ENCODE measurements around the gene MUC21.
"Not testable (repeated sequence)": the region's sequence is repeated elsewhere in the genome, so short reads cannot be mapped to it uniquely, and the experiment has no call there.

Gene MUC21

DNA sequence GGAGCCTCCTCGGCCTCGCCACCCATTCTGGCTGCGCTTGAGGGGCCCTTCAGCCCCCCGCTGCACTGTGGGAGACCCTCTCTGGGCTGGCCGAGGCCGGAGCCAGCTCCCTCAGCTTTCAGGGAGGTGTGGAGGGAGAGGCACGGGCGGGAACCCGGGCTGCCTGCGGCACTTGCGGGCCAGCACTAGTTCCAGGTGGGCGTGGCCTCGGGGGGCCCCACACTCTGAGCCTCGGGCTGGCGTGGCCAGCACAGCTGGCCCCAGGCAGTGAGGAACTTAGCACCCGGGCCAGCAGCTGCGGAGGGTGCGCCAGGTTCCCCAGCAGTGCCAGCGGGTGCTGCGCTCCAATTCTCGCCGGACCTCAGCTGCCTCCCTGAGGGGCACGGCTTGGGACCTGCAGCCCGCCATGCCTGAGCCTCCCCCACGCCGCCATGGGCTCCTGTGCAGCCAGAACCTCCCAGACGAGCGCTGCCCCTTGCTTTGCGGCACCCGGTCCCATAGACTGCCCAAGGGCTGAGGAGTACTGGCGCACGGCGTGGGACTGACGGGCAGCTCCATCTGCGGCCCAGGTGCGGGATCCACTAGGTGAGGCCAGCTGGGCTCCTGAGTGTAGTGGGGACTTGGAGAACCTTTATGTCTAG is 33.3 kb downstream of the MUC21 start:
- H3K27me3 Mint-ChIP-seq = peaks cover 4% of the 10 kb centered on the region
- H3K4me1 Mint-ChIP-seq = no peaks in the 10 kb centered on the region
- peaks cover 5% of the 10 kb centered on the region for H3K36me3 Mint-ChIP-seq
- no peaks in the 10 kb centered on the region for H3K9me3 Mint-ChIP-seq
- H3K27ac Mint-ChIP-seq = no peak overlapping the region
- H3K4me3 Mint-ChIP-seq = no peak overlapping the region

DNA sequence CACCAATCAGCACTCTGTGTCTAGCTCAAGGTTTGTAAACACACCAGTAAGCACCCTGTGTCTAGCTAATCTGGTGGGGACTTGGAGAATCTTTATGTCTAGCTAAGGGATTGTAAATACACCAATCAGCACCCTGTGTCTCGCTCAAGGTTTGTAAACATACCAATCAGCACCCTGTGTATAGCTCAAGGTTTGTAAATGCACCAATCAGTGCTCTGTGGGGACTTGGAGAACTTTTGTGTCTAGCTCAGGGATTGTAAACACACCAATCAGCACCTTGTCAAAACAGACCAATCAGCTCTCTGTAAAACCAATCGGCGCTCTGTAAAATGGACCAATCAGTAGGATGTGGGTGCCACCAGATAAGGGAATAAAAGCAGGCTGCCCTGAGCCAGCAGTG is 33.9 kb downstream of the MUC21 start:
- H3K27me3 Mint-ChIP-seq, H3K4me3 Mint-ChIP-seq, H3K4me1 Mint-ChIP-seq, H3K36me3 Mint-ChIP-seq, H3K9me3 Mint-ChIP-seq, H3K27ac Mint-ChIP-seq: not testable (repeated sequence)

DNA sequence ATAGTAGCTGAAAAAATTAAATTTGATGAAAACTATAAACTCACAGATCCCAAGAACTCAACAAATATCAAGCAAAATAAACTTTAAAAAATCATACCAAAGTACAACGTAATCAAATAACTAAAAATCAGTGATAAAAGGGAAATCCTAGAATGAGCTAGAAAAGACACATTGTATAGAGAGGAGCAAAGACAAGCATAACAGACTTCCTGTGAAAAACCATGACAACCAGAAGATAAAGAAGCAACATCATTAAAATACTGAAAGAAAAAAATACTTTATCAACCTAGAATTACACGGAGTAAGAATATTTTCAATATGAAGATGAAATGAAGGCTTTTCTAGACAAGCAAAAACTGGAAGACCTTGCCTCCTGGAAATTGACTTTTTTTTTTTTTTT is 36.5 kb downstream of the MUC21 start:
- Mint-ChIP-seq H3K4me1 (no peaks in the 10 kb centered on the region), H3K9me3 (no peaks in the 10 kb centered on the region), H3K27ac (no peak overlapping the region), H3K36me3 (peaks cover 4% of the 10 kb centered on the region), H3K27me3 (no peaks in the 10 kb centered on the region), H3K4me3 (no peak overlapping the region)

DNA sequence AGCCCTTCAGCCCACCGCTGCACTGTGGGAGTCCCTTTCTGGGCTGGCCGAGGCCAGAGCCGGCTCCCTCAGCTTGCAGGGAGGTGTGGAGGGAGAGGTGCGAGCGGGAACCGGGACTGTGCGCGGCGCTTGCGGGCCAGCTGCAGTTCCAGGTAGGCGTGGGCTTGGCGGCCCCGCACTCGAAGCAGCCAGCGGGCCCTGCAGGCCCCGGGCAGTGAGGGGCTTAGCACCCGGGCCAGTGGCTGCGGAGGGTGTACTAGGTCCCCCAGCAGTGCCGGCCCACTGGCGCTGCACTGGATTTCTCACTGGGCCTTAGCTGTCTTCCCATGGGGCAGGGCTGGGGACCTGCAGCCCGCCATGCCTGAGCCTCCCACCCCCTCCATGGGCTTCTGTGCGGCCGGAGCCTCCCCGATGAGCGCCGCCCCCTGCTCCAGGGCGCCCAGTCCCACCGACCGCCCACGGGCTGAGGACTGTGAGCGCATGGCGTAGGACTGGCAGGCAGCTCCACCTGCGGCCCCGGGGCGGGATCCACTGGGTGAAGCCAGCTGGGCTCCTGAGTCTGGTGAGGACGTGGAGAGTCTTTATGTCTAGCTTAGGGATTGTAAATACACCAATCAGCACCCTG is 37.2 kb downstream of the MUC21 start:
- H3K27me3 Mint-ChIP-seq, H3K36me3 Mint-ChIP-seq, H3K9me3 Mint-ChIP-seq, H3K27ac Mint-ChIP-seq, H3K4me3 Mint-ChIP-seq, H3K4me1 Mint-ChIP-seq: not testable (repeated sequence)

DNA sequence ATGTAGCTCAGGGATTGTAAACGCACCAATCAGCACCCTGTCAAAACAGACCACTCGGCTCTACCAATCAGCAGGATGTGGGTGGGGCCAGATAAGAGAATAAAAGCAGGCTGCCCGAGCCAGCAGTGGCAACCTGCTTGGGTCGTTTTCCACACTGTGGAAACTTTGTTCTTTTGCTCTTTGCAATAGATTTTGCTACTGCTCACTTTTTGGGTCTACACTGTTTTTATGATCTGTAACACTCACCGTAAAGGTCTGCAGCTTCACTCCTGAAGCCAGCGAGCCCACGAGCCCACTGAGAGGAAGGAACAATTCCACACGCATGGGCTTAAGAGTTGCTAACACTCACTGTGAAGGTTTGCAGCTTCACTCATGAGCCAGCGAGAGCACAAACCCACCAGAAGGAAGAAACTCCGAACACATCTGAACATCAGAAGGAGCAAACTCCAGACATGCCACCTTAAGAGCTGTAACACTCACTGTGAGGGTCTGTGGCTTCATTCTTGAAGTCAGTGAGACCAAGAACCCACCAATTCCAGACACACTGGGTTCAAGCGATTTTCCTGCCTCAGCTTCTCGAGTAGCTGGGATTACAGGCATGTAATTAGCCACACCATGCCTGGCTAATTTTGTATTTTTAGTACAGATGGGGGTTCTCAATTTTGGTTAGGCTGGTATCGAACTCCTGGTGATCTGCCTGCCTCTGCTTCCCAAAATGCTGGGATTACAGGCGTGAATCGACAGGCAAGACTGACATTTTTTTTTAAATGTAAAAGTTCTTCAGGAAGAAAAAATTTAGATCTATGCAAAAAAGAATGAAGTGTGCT is 38.4 kb downstream of the MUC21 start:
- not testable (repeated sequence) for H3K27me3 Mint-ChIP-seq, H3K4me3 Mint-ChIP-seq, H3K4me1 Mint-ChIP-seq, H3K36me3 Mint-ChIP-seq, H3K9me3 Mint-ChIP-seq, H3K27ac Mint-ChIP-seq

DNA sequence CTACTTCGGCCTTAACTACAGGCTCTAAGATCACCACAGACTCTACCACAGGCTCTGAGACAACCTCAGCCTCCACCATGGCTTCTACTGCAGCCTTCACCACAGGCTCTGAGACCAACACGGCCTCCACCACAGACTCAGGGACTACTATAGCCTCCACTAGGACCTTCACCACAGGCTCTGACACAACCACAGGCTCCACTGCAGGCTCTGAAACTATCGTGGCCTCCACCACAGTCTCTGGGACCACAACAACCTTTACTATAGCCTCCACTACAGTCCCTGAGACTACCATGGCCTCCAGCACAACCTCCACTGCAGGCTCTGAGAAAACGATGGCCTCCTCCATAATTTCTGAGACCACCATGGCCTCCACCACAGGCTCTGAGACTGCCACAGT is 42.1 kb downstream of the MUC21 start:
- H3K27ac Mint-ChIP-seq = no peak overlapping the region

DNA sequence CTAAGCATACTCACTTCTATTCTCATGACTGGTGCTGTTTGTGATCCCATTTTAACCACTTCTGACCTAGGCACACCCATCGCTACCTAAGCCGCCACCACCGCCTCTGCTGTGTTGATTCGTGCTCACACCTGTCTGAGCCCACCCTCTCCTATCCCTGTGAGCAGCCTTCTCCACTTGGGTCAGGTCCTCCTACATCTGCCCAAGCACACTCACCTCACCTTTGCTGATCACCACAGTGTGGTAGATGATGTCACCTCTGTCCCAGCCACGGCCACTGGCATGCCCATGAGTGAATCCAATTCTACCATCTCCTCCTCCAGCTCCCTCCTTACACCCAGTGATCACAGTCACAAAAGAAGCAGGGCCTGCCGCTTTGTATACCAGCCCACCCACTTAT is 47.6 kb downstream of the MUC21 start:
- Mint-ChIP-seq H3K9me3 (no peaks in the 10 kb centered on the region), H3K27ac (no peak overlapping the region), H3K4me1 (no peaks in the 10 kb centered on the region), H3K4me3 (no peak overlapping the region), H3K27me3 (no peaks in the 10 kb centered on the region), H3K36me3 (no peaks in the 10 kb centered on the region)

More for the DNA sequence above, 42.1 kb downstream of the MUC21 start:
- Mint-ChIP-seq H3K4me3 (no peak overlapping the region), H3K9me3 (no peaks in the 10 kb centered on the region), H3K4me1 (no peaks in the 10 kb centered on the region), H3K27me3 (no peaks in the 10 kb centered on the region), H3K36me3 (no peaks in the 10 kb centered on the region)

DNA sequence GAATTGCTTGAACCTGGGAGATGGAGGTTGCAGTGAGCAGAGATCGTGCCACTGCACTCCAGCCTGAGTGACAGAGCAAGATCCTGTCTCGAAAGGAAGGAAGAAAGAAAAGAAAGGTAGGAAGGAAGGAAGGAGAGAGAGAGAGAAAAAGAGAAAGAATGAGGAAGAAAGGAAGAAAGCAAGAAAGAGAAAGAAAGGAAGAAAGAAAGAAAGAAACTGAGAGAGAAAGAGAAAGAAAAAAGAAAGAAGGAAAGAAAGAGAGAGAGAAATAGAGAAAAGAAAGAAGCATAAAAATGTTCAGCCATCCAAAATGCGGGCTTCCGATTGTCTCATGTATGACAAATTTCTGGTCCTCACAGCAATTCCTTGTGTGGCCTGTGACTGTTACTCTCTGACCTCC is 49.6 kb downstream of the MUC21 start:
- no peaks in the 10 kb centered on the region for H3K27me3 Mint-ChIP-seq
- H3K4me3 Mint-ChIP-seq = no peak overlapping the region
- H3K4me1 Mint-ChIP-seq = no peaks in the 10 kb centered on the region
- H3K27ac Mint-ChIP-seq = no peak overlapping the region
- no peaks in the 10 kb centered on the region for H3K36me3 Mint-ChIP-seq
- no peaks in the 10 kb centered on the region for H3K9me3 Mint-ChIP-seq

DNA sequence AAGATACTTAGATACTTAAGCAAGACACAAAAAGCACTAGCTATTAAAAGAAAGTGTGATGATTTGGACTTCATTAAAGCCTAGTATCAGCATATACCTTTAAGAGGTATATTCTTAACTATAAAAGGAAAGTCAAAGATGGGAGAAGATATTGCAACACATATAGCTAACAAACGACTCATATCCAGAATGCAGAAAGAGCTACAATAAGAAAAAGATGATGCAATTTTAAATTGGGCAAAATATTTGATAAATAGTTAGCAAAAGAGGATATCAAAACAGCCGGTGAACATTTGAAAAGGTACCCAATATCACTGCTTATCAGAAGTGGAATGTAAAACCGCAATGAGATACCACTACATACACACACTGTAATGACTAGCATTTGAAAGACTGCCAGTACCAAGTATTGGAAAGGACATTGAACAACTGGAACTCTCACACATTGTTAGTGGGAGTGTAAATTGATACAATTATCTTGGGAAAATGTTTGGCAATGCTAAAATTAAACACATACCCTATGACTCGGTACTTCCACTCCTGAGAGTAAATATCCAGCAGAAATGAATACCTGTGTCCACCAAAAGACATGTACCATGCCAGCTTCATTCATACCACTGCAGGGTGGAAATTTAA is 52.5 kb downstream of the MUC21 start:
- Mint-ChIP-seq H3K27me3 (no peaks in the 10 kb centered on the region), H3K4me1 (no peaks in the 10 kb centered on the region), H3K27ac (no peak overlapping the region), H3K36me3 (no peaks in the 10 kb centered on the region), H3K9me3 (no peaks in the 10 kb centered on the region), H3K4me3 (no peak overlapping the region)

DNA sequence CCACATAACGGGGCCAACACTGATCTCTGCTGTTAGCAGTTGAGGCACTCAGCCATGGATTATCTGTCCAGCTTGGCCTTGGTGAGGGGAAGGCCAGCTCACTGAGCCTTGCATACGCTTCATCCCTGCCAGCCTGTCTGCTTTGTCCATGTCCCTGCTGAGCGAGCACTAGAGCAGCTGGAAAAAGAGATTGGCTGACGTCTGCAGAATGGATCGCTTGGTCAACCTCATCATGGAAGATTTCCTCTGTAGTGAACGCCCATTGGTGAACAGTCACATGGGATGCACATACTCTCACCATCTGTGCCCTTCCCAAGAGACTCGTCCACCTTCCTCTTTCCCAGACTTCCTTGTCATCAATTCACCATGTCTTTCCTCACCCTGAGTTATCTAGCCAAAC is 53.7 kb downstream of the MUC21 start:
- Mint-ChIP-seq H3K36me3 (no peaks in the 10 kb centered on the region), H3K9me3 (no peaks in the 10 kb centered on the region), H3K27me3 (no peaks in the 10 kb centered on the region), H3K4me3 (no peak overlapping the region), H3K4me1 (no peaks in the 10 kb centered on the region), H3K27ac (no peak overlapping the region)

DNA sequence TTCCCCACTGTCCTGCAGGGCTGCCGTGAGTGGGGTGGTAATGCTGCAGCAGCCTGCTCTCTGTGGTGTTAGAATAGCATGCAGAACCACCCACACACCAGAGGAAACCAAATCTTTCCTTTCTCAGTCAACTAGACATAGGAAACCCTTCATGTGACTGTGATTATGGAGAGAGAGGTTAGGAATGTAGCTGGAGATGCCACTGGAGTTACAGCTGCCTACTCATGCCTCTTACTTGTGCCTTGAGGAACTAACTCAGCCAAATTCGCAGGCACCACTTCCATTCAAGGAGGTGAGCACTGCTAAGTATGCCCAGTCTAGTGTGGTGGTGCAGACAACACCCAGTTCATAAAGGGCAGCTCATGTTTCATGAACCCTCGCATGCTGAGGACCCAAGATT is 54.2 kb downstream of the MUC21 start:
- H3K27me3 Mint-ChIP-seq = no peaks in the 10 kb centered on the region
- no peak overlapping the region for H3K4me3 Mint-ChIP-seq
- H3K9me3 Mint-ChIP-seq = no peaks in the 10 kb centered on the region
- no peak overlapping the region for H3K27ac Mint-ChIP-seq
- no peaks in the 10 kb centered on the region for H3K36me3 Mint-ChIP-seq
- no peaks in the 10 kb centered on the region for H3K4me1 Mint-ChIP-seq

DNA sequence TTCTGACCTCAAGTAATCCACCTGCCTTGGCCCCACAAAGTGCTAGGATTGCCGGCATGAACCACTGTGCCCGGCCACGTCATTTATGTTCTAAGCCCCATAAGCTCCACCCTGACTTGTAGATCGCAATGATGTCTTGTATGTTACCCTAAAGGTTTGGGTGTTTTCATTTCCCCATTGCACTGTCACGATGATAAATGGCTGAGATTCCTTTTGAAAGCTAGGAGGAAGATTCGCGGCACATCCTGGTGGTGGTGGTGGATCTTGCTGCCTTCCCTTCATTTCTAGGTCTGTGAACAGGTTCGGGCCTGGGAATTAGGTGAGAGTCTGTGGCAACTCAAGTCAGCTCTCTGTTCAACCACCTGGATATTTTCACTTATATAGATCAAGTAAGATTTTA is 55.0 kb downstream of the MUC21 start:
- no peak overlapping the region for H3K4me3 Mint-ChIP-seq
- no peaks in the 10 kb centered on the region for H3K36me3 Mint-ChIP-seq
- H3K27me3 Mint-ChIP-seq = no peaks in the 10 kb centered on the region
- H3K9me3 Mint-ChIP-seq = no peaks in the 10 kb centered on the region
- no peak overlapping the region for H3K27ac Mint-ChIP-seq
- no peaks in the 10 kb centered on the region for H3K4me1 Mint-ChIP-seq
